ENCODE results near the gene NFATC2.

NFATC2 gene

GRCh38 chr20:51444922-51445438 lies 97.5 kb downstream of the NFATC2 start:
- no peak for TF ChIP-seq CTCF (IDR thresholded peaks at IDR 0.05; ENCODE audit: extremely low read depth, missing control alignments)
- DNase-seq (ENCODE audit: low spot score), result no peak

GRCh38 chr20:51444467-51444866 lies 98.1 kb downstream of the NFATC2 start:
- no peak for TF ChIP-seq CTCF (IDR thresholded peaks at IDR 0.05; ENCODE audit: extremely low read depth, missing control alignments)
- no peak for DNase-seq (ENCODE audit: low spot score)

- TF ChIP-seq CTCF (IDR thresholded peaks at IDR 0.05; ENCODE audit: extremely low read depth, missing control alignments), result no peak
- no peak for DNase-seq (ENCODE audit: low spot score)
Measured at GRCh38 chr20:51442602-51443001, 99.9 kb downstream of the NFATC2 start.

- DNase-seq (ENCODE audit: low spot score), result no peak
- no peak for TF ChIP-seq CTCF (IDR thresholded peaks at IDR 0.05; ENCODE audit: extremely low read depth, missing control alignments)
Measured at GRCh38 chr20:51440589-51440988, 101.9 kb downstream of the NFATC2 start.

GRCh38 chr20:51439160-51439689 lies 103.3 kb downstream of the NFATC2 start:
- no peak for TF ChIP-seq CTCF (IDR thresholded peaks at IDR 0.05; ENCODE audit: extremely low read depth, missing control alignments)
- DNase-seq (ENCODE audit: low spot score), result no peak

- TF ChIP-seq CTCF (IDR thresholded peaks at IDR 0.05; ENCODE audit: extremely low read depth, missing control alignments), result no peak
- no peak for DNase-seq (ENCODE audit: low spot score)
Measured at GRCh38 chr20:51438136-51438535, 104.4 kb downstream of the NFATC2 start.

GRCh38 chr20:51437182-51437924 lies 105.2 kb downstream of the NFATC2 start:
- no peak for DNase-seq (ENCODE audit: low spot score)
- no peak for TF ChIP-seq CTCF (IDR thresholded peaks at IDR 0.05; ENCODE audit: extremely low read depth, missing control alignments)
